Measurements from ENCODE around the gene KAZN. TPM values are rescaled to one million over a fixed set of nuclear protein-coding genes. Genes with fewer than 3 reads are reported as not detected.

The KAZN gene
- total RNA-seq, 1 donor from 2014 or later, result 2.8 TPM

- DNase-seq (ENCODE audit: low read depth), result no peak
- no peak for TF ChIP-seq CTCF (IDR thresholded peaks at IDR 0.05; ENCODE audit: insufficient read depth, low read length, poor library complexity, severe bottlenecking)
- H3K36me3 ChIP-seq (ENCODE audit: control insufficient read depth, insufficient read depth, low read length), result no peaks in the 10 kb centered on the region
- no peaks in the 10 kb centered on the region for H3K27me3 ChIP-seq (ENCODE audit: control insufficient read depth, insufficient read depth, low read length)
- no peak overlapping the region for H3K4me3 ChIP-seq (ENCODE audit: low read depth, low read length)
Observed at GRCh38 chr1:14887044-14887566, 288.6 kb downstream of the KAZN start.

- no peaks in the 10 kb centered on the region for H3K36me3 ChIP-seq (ENCODE audit: control insufficient read depth, insufficient read depth, low read length)
- no peaks in the 10 kb centered on the region for H3K27me3 ChIP-seq (ENCODE audit: control insufficient read depth, insufficient read depth, low read length)
- no peak for TF ChIP-seq CTCF (IDR thresholded peaks at IDR 0.05; ENCODE audit: insufficient read depth, low read length, poor library complexity, severe bottlenecking)
Observed at GRCh38 chr1:14887764-14888350, 289.4 kb downstream of the KAZN start.

GRCh38 chr1:14888374-14888773, 289.9 kb downstream of the KAZN start:
- no peaks in the 10 kb centered on the region for H3K27me3 ChIP-seq (ENCODE audit: control insufficient read depth, insufficient read depth, low read length)
- H3K36me3 ChIP-seq (ENCODE audit: control insufficient read depth, insufficient read depth, low read length), result no peaks in the 10 kb centered on the region
- no peak for TF ChIP-seq CTCF (IDR thresholded peaks at IDR 0.05; ENCODE audit: insufficient read depth, low read length, poor library complexity, severe bottlenecking)
- no peak overlapping the region for H3K4me3 ChIP-seq (ENCODE audit: low read depth, low read length)
- no peak for DNase-seq (ENCODE audit: low read depth)

More at GRCh38 chr1:14887764-14888350, 289.4 kb downstream of the KAZN start:
- no peak for DNase-seq (ENCODE audit: low read depth)
- H3K4me3 ChIP-seq (ENCODE audit: low read depth, low read length), result no peak overlapping the region

- DNase-seq (ENCODE audit: low read depth), result no peak
- Histone ChIP-seq H3K36me3 (ENCODE audit: control insufficient read depth, insufficient read depth, low read length) (no peaks in the 10 kb centered on the region), H3K27me3 (ENCODE audit: control insufficient read depth, insufficient read depth, low read length) (no peaks in the 10 kb centered on the region), H3K4me3 (ENCODE audit: low read depth, low read length) (no peak overlapping the region)
- no peak for TF ChIP-seq CTCF (IDR thresholded peaks at IDR 0.05; ENCODE audit: insufficient read depth, low read length, poor library complexity, severe bottlenecking)
Observed at GRCh38 chr1:14889825-14890440, 291.4 kb downstream of the KAZN start.

- Histone ChIP-seq H3K4me3 (ENCODE audit: low read depth, low read length) (no peak overlapping the region), H3K36me3 (ENCODE audit: control insufficient read depth, insufficient read depth, low read length) (no peaks in the 10 kb centered on the region), H3K27me3 (ENCODE audit: control insufficient read depth, insufficient read depth, low read length) (no peaks in the 10 kb centered on the region)
- TF ChIP-seq CTCF (IDR thresholded peaks at IDR 0.05; ENCODE audit: insufficient read depth, low read length, poor library complexity, severe bottlenecking), result no peak
- no peak for DNase-seq (ENCODE audit: low read depth)
Observed at GRCh38 chr1:14891991-14892390, 293.5 kb downstream of the KAZN start.

Data from kidney epithelial cell (primary cell).